H1 (cell line): ENCODE data around the gene GPR25. TPM values are rescaled to one million over a fixed set of nuclear protein-coding genes. Genes with fewer than 3 reads are reported as not detected.
A peak's percentile ranks its signal among the peaks of the same experiment; 100 is the strongest.

ENCODE experiments used
- CTCF ChIA-PET: fragments of 300-600 bp; sonication (Branson Sonifier 250); formaldehyde crosslinking; loops from one replicate; lab custom pipeline; 2021; ENCODE audit not compliant: partially characterized antibody; lab: Charles Lee
- POLR2A ChIA-PET: fragments of 300-600 bp; sonication (Branson Sonifier 250); formaldehyde crosslinking; loops from one replicate; lab custom pipeline; 2021; ENCODE audit warnings: inconsistent platforms; ENCODE audit not compliant: partially characterized antibody; lab: Charles Lee
- DNase-seq, 2 experiments: peaks; one replicate each; pipeline versions ENCODE4 v3.0.0 to v3.0.0-alpha.2; 2010 to 2022; ENCODE audit warnings: low spot score in 2 of 2, low read depth in 1 of 2, mixed read lengths in 1 of 2
- FAIRE-seq: peaks from 2 replicates; lab custom pipeline; 2011; peaks lifted over from hg19 to GRCh38; lab: Jason Lieb, UNC
- H2AFZ ChIP-seq: 2 replicates; pipeline ENCODE4 v1.8.1; 2012; ENCODE audit warnings: low read length, inconsistent platforms
- H2AK5ac ChIP-seq: 2 replicates; pipeline ENCODE4 v1.6.1; 2013; ENCODE audit warnings: low read depth, low read length
- H2BK120ac ChIP-seq: replicated peaks from 2 replicates; pipeline ENCODE3; 2013; ENCODE audit warnings: low read depth, low read length, inconsistent platforms
- H2BK12ac ChIP-seq: 2 replicates; pipeline ENCODE4 v1.6.1; 2013; ENCODE audit warnings: low read depth, low read length
- H2BK15ac ChIP-seq: 2 replicates; pipeline ENCODE4 v1.6.1; 2013; ENCODE audit warnings: low read length
- H2BK20ac ChIP-seq: 2 replicates; pipeline ENCODE4 v1.6.1; 2013; ENCODE audit warnings: low read length
- H2BK5ac ChIP-seq: 2 replicates; pipeline ENCODE4 v1.6.1; 2013; ENCODE audit warnings: low read depth, low read length
- H3K14ac ChIP-seq: 2 replicates; pipeline ENCODE4 v1.6.1; 2013; ENCODE audit warnings: inconsistent platforms; ENCODE audit not compliant: insufficient read length
- H3K18ac ChIP-seq: 2 replicates; pipeline ENCODE4 v1.6.1; 2013; ENCODE audit warnings: low read length; ENCODE audit errors: extremely low read depth
- H3K23ac ChIP-seq: 2 replicates; pipeline ENCODE4 v1.6.1; 2013; ENCODE audit warnings: inconsistent platforms; ENCODE audit not compliant: insufficient read length
- H3K23me2 ChIP-seq: 2 replicates; pipeline ENCODE4 v1.6.1; 2013; ENCODE audit warnings: low read depth, low read length
- H3K27ac ChIP-seq: 2 replicates; pipeline ENCODE4 v1.6.1; 2011; ENCODE audit warnings: low read depth, low read length, inconsistent platforms
- H3K27me3 ChIP-seq, 4 experiments: replicated peaks in 1 of 4; 1 replicate in 1 of 4; 2 replicates in 3 of 4; pipeline versions ENCODE4 v1.6.1 to v1.8.1; 2011 to 2013; ENCODE audit warnings: low read length in 3 of 4, mild to moderate bottlenecking in 3 of 4, inconsistent platforms in 2 of 4, mixed read lengths in 2 of 4, moderate library complexity in 1 of 4; ENCODE audit not compliant: control insufficient read depth in 3 of 4, insufficient read depth in 3 of 4; ENCODE audit errors: extremely low read depth in 1 of 4
- H3K36me3 ChIP-seq, 4 experiments: 2 replicates each; pipeline versions ENCODE4 v1.6.1 to v1.8.1; 2011 to 2013; ENCODE audit warnings: mild to moderate bottlenecking in 4 of 4, low read length in 3 of 4, moderate library complexity in 2 of 4, control low read depth in 1 of 4, inconsistent platforms in 1 of 4; ENCODE audit not compliant: insufficient read depth in 4 of 4, control insufficient read depth in 2 of 4
- H3K4ac ChIP-seq: replicated peaks from 2 replicates; pipeline ENCODE3; 2013; ENCODE audit warnings: low read length, low read depth, mixed read lengths, inconsistent platforms; ENCODE audit not compliant: insufficient read length
- H3K4me1 ChIP-seq, 4 experiments: replicated peaks in 1 of 4; 1 replicate in 1 of 4; 2 replicates in 3 of 4; pipeline versions ENCODE4 v1.6.1 to v1.8.1; 2011 to 2013; ENCODE audit warnings: low read length in 3 of 4, inconsistent platforms in 2 of 4, mixed read lengths in 1 of 4; ENCODE audit not compliant: insufficient read depth in 4 of 4, control insufficient read depth in 3 of 4
- H3K4me2 ChIP-seq, 2 experiments: 2 replicates each; pipeline versions ENCODE4 v1.6.1 to v1.8.1; 2011 to 2013; ENCODE audit warnings: low read depth in 2 of 2, low read length in 2 of 2, control low read depth in 1 of 2, inconsistent platforms in 1 of 2, mild to moderate bottlenecking in 1 of 2; ENCODE audit not compliant: insufficient read depth in 1 of 2
- H3K4me3 ChIP-seq, 4 experiments: fragments of 200-600, 300-600 bp in 1 of 4; sonication (generic), shearing (Covaris generic), sonication (Bioruptor Twin) in 1 of 4; 2 replicates each; pipeline versions ENCODE4 v1.5.1 to v1.8.1; 2011 to 2016; ENCODE audit warnings: low read length in 4 of 4, low read depth in 3 of 4, control low read depth in 2 of 4, inconsistent platforms in 2 of 4, mild to moderate bottlenecking in 2 of 4, mixed read lengths in 1 of 4, moderate library complexity in 1 of 4; ENCODE audit not compliant: insufficient read depth in 2 of 4; ENCODE audit errors: extremely low read depth in 1 of 4
- H3K56ac ChIP-seq: replicated peaks from 2 replicates; pipeline ENCODE3; 2013; ENCODE audit warnings: low read depth, mild to moderate bottlenecking, mixed read lengths, low read length, inconsistent platforms; ENCODE audit not compliant: insufficient read length
- H3K79me1 ChIP-seq: 2 replicates; pipeline ENCODE4 v1.6.1; 2013; ENCODE audit warnings: low read depth, low read length, control low read depth
- H3K79me2 ChIP-seq, 2 experiments: 2 replicates each; pipeline versions ENCODE4 v1.6.1 to v1.8.1; 2012 to 2013; ENCODE audit warnings: low read length in 2 of 2, mild to moderate bottlenecking in 2 of 2, inconsistent platforms in 1 of 2; ENCODE audit not compliant: insufficient read depth in 2 of 2, control insufficient read depth in 1 of 2
- H3K9ac ChIP-seq, 4 experiments: replicated peaks in 1 of 4; 1 replicate in 1 of 4; 2 replicates in 3 of 4; pipeline versions ENCODE4 v1.6.1 to v1.8.1; 2011 to 2013; ENCODE audit warnings: low read depth in 3 of 4, low read length in 3 of 4, control low read depth in 2 of 4, mild to moderate bottlenecking in 2 of 4, moderate library complexity in 2 of 4, inconsistent platforms in 1 of 4; ENCODE audit errors: extremely low read depth in 1 of 4
- H3K9me3 ChIP-seq, 2 experiments: 2 replicates each; pipeline versions ENCODE4 v1.6.1 to v1.8.1; 2012 to 2013; ENCODE audit warnings: mild to moderate bottlenecking in 2 of 2, moderate library complexity in 2 of 2, control low read depth in 1 of 2, inconsistent platforms in 1 of 2, low read depth in 1 of 2, low read length in 1 of 2, mixed read lengths in 1 of 2; ENCODE audit not compliant: insufficient read depth in 2 of 2
- H4K20me1 ChIP-seq, 2 experiments: replicated peaks in 1 of 2; 2 replicates each; pipeline versions ENCODE3 to v1.8.1; 2011 to 2013; ENCODE audit warnings: inconsistent platforms in 2 of 2, low read length in 2 of 2, mild to moderate bottlenecking in 1 of 2; ENCODE audit not compliant: insufficient read depth in 2 of 2, control insufficient read depth in 1 of 2
- H4K5ac ChIP-seq: 2 replicates; pipeline ENCODE4 v1.6.1; 2013; ENCODE audit warnings: low read length, low read depth, mixed read lengths, inconsistent platforms; ENCODE audit not compliant: insufficient read length
- H4K8ac ChIP-seq: 2 replicates; pipeline ENCODE4 v1.8.0; 2013; ENCODE audit warnings: mild to moderate bottlenecking, moderate library complexity, low read length, inconsistent platforms; ENCODE audit not compliant: insufficient read depth; ENCODE audit errors: extremely low read depth
- H4K91ac ChIP-seq: replicated peaks from 2 replicates; pipeline ENCODE3; 2013; ENCODE audit warnings: low read length, mixed read lengths, inconsistent platforms; ENCODE audit not compliant: insufficient read length
- ATF2 ChIP-seq: IDR thresholded peaks from 2 replicates; pipeline ENCODE4 v1.6.1; 2012; ENCODE audit warnings: low read length, inconsistent platforms
- BACH1 ChIP-seq: IDR thresholded peaks from 2 replicates; pipeline ENCODE4 v1.6.1; 2012; ENCODE audit warnings: low read length, improper control_type of control experiment
- HDAC2 ChIP-seq, 2 experiments: fragments of 300-600 bp in 1 of 2; sonication (generic) in 1 of 2; IDR thresholded peaks; 2 replicates each; pipeline ENCODE4 v1.6.1; 2011 to 2012; ENCODE audit warnings: low read depth in 2 of 2, low read length in 2 of 2, mild to moderate bottlenecking in 2 of 2, moderate library complexity in 2 of 2, borderline replicate concordance in 1 of 2, inconsistent platforms in 1 of 2
- WGBS, 2 experiments: shearing (Covaris generic) in 1 of 2; methylation state at CpG; one replicate each; pipeline versions ENCODE4 v1.1.6 to v1.1.7; 2013 to 2015; ENCODE audit warnings: low lambda C conversion rate in 2 of 2, mixed read lengths in 2 of 2, inconsistent platforms in 1 of 2, low coverage in 1 of 2, missing lambda C conversion rate in 1 of 2; ENCODE audit not compliant: insufficient replicate concordance in 2 of 2, insufficient coverage in 1 of 2, insufficient read length in 1 of 2; ENCODE audit errors: extremely low coverage in 1 of 2, missing lambda C conversion rate in 1 of 2; 5-methylcytosine and 5-hydroxymethylcytosine counted together
- polyA plus RNA-seq, 7 experiments: library from polyadenylated mRNA; depleted of rRNA in 3 of 7; stranded (reverse) in 5 of 7; unstranded in 2 of 7; fragments of >200 nt in 5 of 7; fragments of 200-250 nt in 2 of 7; gene quantifications; 1 replicate in 5 of 7; 2 replicates in 1 of 7; 4 replicates in 1 of 7; pipeline versions ENCODE4 v1.2.1 to v1.2.3, GENCODE V29; 2011 to 2013; ENCODE audit warnings: missing spikeins in 2 of 7, mixed read lengths in 2 of 7
- total RNA-seq: library from RNA; stranded (reverse); fragmentation: NEBNext Ultra II Directional; extraction: Animal tissue kit (Norgen Biotek cat#: 25700); gene quantifications from 2 replicates; pipeline ENCODE4 v1.2.1, GENCODE V29; 2021

The GPR25 gene
- total and polyA plus RNA-seq, 2 of the 8 experiments (the other 6 are each of a cell fraction or from before 2014, with no cell fraction given), result not detected

- no peaks in the 10 kb centered on the region for H3K27me3 ChIP-seq
- peak overlapping the region; percentile 91 for H3K56ac ChIP-seq
- H2BK5ac ChIP-seq, result peak overlapping the region; percentile 97
- WGBS, 2 experiments, result 14% methylated on average over 4 of the region's 4 CpGs; no CpG with 5 or more reads in 1 of the 2 experiments
- H4K20me1 ChIP-seq, result peaks cover 6 to 15% of the 10 kb centered on the region in 2 experiments
- peak overlapping the region; percentile 19 for H3K4ac ChIP-seq
- no peak overlapping the region; the same call in 1 of the 2 replicates for H4K8ac ChIP-seq
- peak overlapping the region; percentile 39 for H4K91ac ChIP-seq
- no peak for TF ChIP-seq BACH1
- 0 out of 2 replicates have a peak, but pooled peaks have one; percentile 0 for TF ChIP-seq ATF2
- TF ChIP-seq HDAC2 (IDR thresholded peaks at IDR 0.05; ENCODE audit: borderline replicate concordance in 1 of 2, low read depth in 2 of 2, low read length in 2 of 2), result 0 out of 4 replicates have a peak, but pooled peaks of 1 of the 2 experiments have one; percentile 39
- no peaks in the 10 kb centered on the region; a peak in 1 of 8 replicates for H3K36me3 ChIP-seq
- peak overlapping the region; percentile 20 for H2BK12ac ChIP-seq
- H2BK15ac ChIP-seq, result 0 out of 2 replicates have a peak overlapping the region, but pooled peaks have one; percentile 83
- peak overlapping the region; percentile 55; the same call in 1 of the 2 replicates for H2BK20ac ChIP-seq
- H4K5ac ChIP-seq, result peak overlapping the region; percentile 79
- H3K14ac ChIP-seq, result no peak overlapping the region
- peaks cover 15 to 54% (median 39%) of the 10 kb centered on the region in 4 experiments for H3K4me1 ChIP-seq
- DNase-seq (no peak), FAIRE-seq (no peak)
- peaks cover 20% of the 10 kb centered on the region for H3K79me1 ChIP-seq
- peak overlapping the region; percentile 67 to 90 (median 75) for H3K4me3 ChIP-seq
- no peak overlapping the region for H2AK5ac ChIP-seq
- H3K27ac ChIP-seq, result peak overlapping the region; percentile 99
- no peaks in the 10 kb centered on the region for H3K9me3 ChIP-seq
- ChIA-PET POLR2A (interaction anchor here (0.6 to 11.2 kb wide), 23 partner anchors 14 to 571 kb away, joined by 3 to 208 read pairs (median 5); partner anchors contain the start of genes GPR25, KIF14, KIF21B and TMEM9), CTCF (interaction anchor here (1.3 to 8.6 kb wide), 7 partner anchors 9 to 150 kb away, joined by 3 to 47 read pairs (median 5); no protein-coding TSS in a partner anchor)
- peak overlapping the region in 3 of 4 experiments; percentile 92 to 98 (median 96); a peak in 5 of 7 replicates for H3K9ac ChIP-seq
- no peak overlapping the region for H2AFZ ChIP-seq
- H3K23ac ChIP-seq, result no peak overlapping the region
- H3K4me2 ChIP-seq, result peak overlapping the region; percentile 79 to 95
- H3K23me2 ChIP-seq, result peaks cover 8% of the 10 kb centered on the region
- peak overlapping the region; percentile 48 for H2BK120ac ChIP-seq
- peaks cover 3 to 55% of the 10 kb centered on the region in 2 experiments for H3K79me2 ChIP-seq
- H3K18ac ChIP-seq, result peak overlapping the region; percentile 98
Measured at GRCh38 chr1:200892546-200892945, 19.8 kb downstream of the GPR25 start.
